NB4 (cell line): Measurements from ENCODE around the gene FAM20A.
"Not testable (repeated sequence)": the region's sequence is repeated elsewhere in the genome, so short reads cannot be mapped to it uniquely, and the experiment has no call there.

Source experiments
- DNase-seq: peaks from one replicate; pipeline ENCODE4 v3.0.0; 2010; ENCODE audit warnings: low read depth
- H3K4me3 ChIP-seq: one replicate; pipeline ENCODE4 v1.5.1; 2011; ENCODE audit warnings: mild to moderate bottlenecking, low read depth, low read length, moderate library complexity
- MAX ChIP-seq: IDR thresholded peaks from 2 replicates; pipeline ENCODE4 v1.6.1; 2011; ENCODE audit warnings: low read depth, low read length
- MYC ChIP-seq: IDR thresholded peaks from 2 replicates; pipeline ENCODE4 v1.6.1; 2011; ENCODE audit warnings: low read depth, low read length
- POLR2A ChIP-seq: IDR thresholded peaks from 2 replicates; pipeline ENCODE4 v1.6.1; 2011; ENCODE audit warnings: mild to moderate bottlenecking; ENCODE audit not compliant: insufficient read length; ENCODE audit errors: extremely low read depth
- TF ChIP-seq, protein P1 (sequence below): IDR thresholded peaks from one replicate; pipeline ENCODE4 v1.5.1; 2012; ENCODE audit warnings: low read depth, low read length

FAM20A gene

GRCh38 chr17:68519911-68520310 lies 81.3 kb downstream of the FAM20A start:
- no peak for DNase-seq
- no peak overlapping the region for H3K4me3 ChIP-seq
- TF ChIP-seq, protein P1, sequence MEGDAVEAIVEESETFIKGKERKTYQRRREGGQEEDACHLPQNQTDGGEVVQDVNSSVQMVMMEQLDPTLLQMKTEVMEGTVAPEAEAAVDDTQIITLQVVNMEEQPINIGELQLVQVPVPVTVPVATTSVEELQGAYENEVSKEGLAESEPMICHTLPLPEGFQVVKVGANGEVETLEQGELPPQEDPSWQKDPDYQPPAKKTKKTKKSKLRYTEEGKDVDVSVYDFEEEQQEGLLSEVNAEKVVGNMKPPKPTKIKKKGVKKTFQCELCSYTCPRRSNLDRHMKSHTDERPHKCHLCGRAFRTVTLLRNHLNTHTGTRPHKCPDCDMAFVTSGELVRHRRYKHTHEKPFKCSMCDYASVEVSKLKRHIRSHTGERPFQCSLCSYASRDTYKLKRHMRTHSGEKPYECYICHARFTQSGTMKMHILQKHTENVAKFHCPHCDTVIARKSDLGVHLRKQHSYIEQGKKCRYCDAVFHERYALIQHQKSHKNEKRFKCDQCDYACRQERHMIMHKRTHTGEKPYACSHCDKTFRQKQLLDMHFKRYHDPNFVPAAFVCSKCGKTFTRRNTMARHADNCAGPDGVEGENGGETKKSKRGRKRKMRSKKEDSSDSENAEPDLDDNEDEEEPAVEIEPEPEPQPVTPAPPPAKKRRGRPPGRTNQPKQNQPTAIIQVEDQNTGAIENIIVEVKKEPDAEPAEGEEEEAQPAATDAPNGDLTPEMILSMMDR, result no peak
- TF ChIP-seq MYC, result no peak
- TF ChIP-seq MAX, result no peak
- TF ChIP-seq POLR2A, result no peak

DNA sequence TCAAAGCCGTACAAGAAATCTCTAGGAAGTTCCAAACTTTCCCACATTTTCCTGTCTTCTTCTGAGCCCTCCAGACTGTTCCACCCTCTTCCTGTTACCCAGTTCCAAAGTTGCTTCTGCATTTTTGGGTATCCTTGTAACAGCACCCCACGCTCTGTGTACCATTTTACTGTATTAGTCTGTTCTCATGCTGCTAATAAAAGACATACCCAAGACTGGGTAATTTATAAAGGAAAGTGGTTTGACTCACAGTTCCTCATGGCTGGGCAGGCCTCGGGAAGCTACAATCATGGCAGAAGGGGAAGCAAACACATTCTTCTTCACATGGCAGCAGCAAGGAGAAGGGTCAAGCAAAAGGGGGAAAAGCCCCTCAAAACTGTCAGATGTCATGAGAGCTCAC lies 82.1 kb downstream of the FAM20A start:
- not testable (repeated sequence) for H3K4me3 ChIP-seq, DNase-seq

DNA sequence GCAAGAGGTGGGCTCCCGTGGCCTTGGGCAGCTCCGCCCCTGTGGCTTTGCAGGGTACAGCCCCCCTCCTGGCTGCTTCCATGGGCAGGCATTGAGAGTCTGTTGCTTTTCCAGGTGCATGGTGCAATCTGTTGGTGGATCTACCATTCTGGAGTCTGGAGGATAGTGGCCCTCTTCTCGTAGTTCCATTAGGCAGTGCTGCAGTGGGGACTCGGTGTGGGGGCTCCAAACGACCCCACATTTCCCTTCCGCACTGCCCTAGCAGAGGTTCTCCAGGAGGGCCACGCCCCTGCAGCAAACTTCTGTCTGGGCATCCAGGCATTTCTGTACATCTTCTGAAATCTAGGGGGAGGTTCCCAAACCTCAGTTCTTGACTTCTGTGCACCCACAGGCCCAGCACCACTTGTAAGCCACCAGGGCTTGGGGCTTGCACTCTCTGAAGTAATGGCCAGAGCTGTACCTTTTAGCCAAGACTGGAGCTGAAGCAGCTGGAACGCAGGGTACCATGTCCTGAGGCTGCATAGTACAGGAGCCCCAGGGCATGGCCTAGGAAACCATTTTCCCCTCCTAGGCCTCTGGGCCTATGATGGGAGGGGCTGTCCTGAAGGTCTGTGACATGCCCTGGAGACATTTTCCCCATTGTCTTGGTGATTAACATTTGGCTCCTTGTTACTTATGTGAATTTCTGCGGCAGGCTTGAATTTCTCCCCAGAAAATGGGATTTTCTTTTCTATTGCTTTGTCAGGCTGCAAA lies 82.9 kb downstream of the FAM20A start:
- no peak for DNase-seq
- no peak overlapping the region for H3K4me3 ChIP-seq
- TF ChIP-seq, protein P1, result no peak
- TF ChIP-seq MAX (no peak), POLR2A (no peak), MYC (no peak)

GRCh38 chr17:68517605-68518004 lies 83.6 kb downstream of the FAM20A start:
- DNase-seq, H3K4me3 ChIP-seq: not testable (repeated sequence)

- no peak for TF ChIP-seq MYC
- TF ChIP-seq MAX, result no peak
- TF ChIP-seq, protein P1, result no peak
- no peak overlapping the region for H3K4me3 ChIP-seq
These were observed 84.4 kb downstream of the FAM20A start for GRCh38 chr17:68516732-68517131.

GRCh38 chr17:68514831-68515635 lies 86.1 kb downstream of the FAM20A start:
- peak overlapping the region; percentile 5 for H3K4me3 ChIP-seq
- DNase-seq, result no peak

More at GRCh38 chr17:68516732-68517131, 84.4 kb downstream of the FAM20A start:
- DNase-seq, result no peak

More at GRCh38 chr17:68514831-68515635, 86.1 kb downstream of the FAM20A start:
- TF ChIP-seq, protein P1, result no peak
- TF ChIP-seq MAX (no peak), POLR2A (no peak), MYC (no peak)
